HG03521 (cell line): ENCODE data around the gene DUOXA2.
"Not testable (repeated sequence)": the region's sequence is repeated elsewhere in the genome, so short reads cannot be mapped to it uniquely, and the experiment has no call there.

ENCODE experiments used
- ATAC-seq: cut with Tn5 transposase; IDR thresholded peaks from one replicate; pipeline ENCODE4 v1.9.1; 2021; ENCODE audit warnings: mild to moderate bottlenecking, moderate library complexity; ENCODE audit not compliant: unreplicated experiment

The DUOXA2 gene

DNA sequence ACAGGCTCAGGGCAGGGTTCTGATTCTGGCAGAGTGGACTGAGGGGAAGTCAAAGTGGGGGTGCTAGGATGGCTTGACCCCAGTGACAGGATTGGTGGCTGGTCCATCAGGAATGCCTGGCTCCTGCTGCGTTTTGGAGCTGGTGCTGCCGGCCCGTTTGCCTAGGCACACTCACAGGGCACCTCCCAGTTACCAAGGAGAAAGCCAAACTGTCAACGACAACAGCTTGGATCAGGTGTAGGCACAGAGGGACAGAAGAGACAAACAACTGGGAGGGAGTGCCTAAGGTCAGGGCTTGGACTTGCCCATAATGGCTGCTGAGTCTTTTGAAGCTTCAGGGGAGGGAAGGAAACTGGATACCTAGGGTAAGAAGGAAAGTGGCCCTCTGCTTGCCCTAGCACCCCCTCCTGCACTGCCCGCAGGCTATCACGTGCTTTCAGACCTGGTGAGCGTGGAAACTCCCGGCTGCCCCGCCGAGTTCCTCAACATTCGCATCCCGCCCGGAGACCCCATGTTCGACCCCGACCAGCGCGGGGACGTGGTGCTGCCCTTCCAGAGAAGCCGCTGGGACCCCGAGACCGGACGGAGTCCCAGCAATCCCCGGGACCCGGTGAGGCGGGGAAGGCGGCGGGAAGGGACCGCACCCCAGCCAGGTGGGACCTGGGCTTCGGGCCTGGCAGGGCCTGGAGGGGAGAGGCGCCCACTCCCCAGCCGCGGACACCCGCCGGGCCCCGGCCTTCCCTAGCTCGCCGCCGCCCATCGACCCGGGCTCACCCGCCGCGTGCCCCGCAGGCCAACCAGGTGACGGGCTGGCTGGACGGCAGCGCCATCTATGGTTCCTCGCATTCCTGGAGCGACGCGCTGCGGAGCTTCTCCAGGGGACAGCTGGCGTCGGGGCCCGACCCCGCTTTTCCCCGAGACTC is 20.8 kb downstream of the DUOXA2 start:
- no peak for ATAC-seq

DNA sequence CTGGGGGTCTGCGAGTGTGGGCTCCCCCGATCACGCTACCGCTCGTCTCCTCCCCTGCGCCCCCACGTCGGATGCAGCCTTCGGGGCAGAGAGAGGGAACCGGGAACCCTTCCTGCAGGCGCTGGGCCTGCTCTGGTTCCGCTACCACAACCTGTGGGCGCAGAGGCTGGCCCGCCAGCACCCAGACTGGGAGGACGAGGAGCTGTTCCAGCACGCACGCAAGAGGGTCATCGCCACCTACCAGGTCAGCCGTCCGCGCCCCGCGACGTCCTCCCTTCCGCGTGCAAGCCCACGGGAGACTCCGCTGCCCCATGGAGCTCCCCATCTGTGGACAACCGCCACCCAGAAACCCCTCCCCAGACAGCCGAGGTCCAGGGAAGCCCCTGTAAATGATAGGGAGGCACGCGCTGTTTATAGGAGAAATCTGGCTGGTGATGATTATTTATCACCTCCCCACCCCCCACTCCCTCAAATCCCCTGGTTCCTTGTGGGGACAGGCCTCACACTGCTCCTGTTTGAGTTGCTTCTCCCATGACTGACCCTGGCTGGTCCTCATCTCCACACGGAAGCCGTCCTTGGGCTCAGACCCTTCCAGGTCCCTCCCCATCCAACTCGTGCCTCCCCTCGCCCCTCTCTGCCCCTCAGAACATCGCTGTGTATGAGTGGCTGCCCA is 21.7 kb downstream of the DUOXA2 start:
- ATAC-seq = not testable (repeated sequence)

DNA sequence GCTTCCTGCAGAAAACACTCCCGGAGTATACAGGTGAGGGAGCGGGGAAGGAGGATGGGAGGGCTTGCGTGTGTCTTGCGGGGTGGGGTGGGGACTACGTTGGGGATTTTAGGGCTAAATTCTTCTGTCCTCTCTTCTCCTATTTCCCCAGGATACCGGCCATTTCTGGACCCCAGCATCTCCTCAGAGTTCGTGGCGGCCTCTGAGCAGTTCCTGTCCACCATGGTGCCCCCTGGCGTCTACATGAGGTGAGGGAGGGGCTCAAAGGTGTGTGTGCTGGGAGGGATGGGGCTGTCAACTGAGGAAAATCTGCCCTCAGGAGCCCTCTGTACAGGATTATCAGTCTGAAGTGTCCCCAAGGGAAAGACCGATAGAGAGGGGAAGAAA is 22.2 kb downstream of the DUOXA2 start:
- no peak for ATAC-seq

DNA sequence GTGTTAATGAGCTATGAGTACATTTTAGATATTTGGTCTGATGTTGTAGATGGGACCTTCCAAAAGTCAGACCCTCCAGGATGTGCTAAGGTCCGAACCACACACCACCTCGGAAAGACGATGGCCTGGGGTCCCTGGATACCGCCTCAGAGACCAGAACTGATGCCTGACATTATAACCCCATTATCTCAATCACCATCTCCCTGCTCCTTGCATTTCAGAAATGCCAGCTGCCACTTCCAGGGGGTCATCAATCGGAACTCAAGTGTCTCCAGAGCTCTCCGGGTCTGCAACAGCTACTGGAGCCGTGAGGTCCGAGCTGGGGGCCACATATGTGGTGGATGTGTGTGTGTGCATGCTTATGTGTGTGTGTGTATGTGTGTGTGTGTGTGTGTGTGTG is 23.6 kb downstream of the DUOXA2 start:
- ATAC-seq = no peak

DNA sequence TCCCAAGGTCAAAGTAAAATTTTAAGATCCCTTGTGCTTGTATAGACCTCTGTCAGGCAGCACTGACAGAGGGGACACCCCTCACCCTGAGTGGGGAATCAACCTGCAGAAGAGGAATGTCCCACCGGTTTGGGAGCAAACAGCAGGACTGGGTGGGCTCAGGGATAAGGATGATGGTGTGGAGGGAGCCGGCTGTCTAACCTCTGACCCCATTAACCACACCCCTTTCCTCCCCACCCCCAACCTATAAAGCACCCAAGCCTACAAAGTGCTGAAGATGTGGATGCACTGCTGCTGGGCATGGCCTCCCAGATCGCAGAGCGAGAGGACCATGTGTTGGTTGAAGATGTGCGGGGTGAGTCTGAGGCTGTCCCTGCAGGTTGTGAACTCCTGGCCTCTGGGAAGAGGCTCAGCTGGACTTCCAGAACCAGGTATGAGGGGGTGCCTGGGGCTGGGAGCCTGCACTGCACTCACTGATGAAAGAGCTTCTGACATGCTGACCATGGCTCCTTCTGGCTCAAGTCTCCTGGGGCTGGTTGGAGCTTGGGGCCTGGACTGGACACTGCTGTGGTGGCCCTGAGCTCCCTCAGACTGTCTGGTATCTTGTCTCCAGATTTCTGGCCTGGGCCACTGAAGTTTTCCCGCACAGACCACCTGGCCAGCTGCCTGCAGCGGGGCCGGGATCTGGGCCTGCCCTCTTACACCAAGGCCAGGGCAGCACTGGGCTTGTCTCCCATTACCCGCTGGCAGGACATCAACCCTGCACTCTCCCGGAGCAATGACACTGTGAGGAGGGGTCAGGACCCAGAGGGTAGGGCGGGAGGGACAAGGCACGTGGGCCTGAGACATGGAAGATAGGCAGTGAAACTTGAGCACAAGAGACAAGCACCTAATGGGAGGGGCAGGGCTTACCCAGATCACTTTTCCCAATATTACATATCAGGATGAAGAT is 25.0 kb downstream of the DUOXA2 start:
- ATAC-seq = no peak

DNA sequence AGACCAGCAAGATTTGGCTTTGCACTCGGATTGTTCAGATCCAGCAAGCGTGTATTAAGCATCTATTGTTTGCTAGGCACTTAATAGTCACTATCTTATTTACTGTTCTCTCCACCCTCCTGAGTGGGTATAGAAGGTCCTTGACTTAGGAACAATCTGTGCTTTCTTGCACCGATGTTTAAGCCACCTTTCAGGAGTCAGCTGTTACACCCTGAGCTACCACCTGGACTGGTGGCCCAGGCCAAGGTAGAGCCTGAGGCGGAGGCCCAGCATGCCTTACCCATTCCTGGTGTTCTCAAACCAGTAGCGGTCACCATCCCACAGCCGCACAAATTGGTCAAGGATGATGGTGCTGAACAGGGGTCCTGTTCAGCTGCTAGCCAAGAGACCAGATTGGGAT is 25.6 kb downstream of the DUOXA2 start:
- ATAC-seq = no peak

DNA sequence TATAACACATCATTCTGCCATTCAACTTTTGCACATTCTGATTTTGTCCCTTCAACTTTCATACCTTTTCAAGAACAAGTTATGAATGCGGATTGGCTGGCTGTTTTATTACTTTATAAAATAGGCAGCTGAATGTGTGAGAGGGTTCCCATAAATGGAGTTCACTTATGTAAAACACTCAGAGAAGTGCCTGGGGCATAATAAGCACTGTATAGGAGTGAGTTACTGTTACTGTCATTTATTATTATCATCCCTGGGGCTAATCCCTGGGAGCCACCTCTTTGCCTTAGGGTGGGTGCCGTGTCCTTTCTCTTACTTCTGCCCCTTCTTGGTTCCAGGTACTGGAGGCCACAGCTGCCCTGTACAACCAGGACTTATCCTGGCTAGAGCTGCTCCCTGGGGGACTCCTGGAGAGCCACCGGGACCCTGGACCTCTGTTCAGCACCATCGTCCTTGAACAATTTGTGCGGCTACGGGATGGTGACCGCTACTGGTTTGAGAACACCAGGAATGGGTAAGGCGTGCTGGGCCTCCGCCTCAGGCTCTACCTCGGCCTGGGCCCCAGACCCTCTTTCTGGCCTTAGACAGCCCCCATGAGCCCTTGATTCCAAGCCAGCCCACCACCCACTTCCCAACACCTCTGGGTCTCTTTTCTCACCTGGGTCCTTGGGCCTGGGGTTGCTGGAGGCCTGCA is 26.6 kb downstream of the DUOXA2 start:
- no peak for ATAC-seq

DNA sequence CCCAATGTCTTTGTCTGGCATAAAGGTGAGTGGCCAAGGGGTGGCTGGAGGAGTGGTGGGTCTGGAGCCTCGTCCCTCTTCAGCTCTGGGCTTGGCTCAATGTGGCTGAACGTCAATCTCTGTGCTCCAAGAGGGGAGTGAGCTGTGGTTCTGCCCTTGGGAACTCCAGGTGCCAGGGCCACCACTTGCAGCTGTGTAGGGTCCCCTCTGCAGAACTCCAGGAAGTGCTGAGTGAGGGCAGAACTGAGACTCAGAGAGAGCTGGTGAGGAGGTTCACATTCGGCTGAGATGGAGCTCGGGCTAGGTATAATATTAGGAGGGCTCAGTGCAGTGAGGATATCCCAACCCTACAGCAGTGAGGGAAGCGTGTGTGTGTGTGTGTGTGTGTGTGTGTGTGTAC is 27.3 kb downstream of the DUOXA2 start:
- no peak for ATAC-seq

DNA sequence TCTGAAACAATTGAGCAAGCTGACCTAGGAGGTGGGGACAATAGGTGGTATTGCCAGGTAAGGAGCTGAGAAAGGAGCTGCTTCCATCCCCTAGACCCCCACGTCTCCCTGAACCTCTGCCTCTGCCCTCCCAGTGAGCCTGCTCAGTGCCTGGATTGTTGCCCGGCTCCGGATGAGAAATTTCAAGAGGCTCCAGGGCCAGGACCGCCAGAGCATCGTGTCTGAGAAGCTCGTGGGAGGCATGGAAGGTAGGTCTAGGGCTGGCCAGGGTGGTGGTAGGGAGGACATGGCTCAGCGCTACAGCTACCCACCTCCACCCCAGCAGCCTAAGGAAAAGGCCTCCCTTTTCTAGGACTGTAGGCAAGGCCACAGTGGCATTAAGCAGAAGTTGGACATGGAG is 28.9 kb downstream of the DUOXA2 start:
- ATAC-seq = no peak

DNA sequence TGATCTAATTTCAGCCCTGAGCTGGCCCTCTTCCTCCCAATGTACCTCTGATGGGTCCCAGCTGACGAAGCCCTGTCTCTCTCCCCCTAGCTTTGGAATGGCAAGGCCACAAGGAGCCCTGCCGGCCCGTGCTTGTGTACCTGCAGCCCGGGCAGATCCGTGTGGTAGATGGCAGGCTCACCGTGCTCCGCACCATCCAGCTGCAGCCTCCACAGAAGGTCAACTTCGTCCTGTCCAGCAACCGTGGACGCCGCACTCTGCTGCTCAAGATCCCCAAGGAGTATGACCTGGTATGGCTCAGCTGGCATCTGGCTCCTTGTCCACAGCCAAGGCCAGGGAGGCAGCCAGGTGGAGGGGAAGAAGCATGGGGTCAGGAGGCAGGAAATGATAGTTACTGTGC is 29.8 kb downstream of the DUOXA2 start:
- ATAC-seq = no peak

DNA sequence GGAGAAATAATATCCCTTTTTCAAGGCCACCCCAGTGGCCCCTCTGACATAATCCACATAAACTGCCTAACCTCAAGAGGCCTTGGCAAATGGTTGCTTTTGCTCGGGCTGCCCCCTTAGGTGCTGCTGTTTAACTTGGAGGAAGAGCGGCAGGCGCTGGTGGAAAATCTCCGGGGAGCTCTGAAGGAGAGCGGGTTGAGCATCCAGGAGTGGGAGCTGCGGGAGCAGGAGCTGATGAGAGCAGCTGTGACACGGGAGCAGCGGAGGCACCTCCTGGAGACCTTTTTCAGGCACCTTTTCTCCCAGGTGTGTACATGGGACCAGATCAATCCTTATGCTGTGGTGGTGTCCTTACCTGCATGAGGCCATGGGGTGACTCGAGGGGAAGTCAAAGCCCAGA is 30.6 kb downstream of the DUOXA2 start:
- ATAC-seq = no peak

DNA sequence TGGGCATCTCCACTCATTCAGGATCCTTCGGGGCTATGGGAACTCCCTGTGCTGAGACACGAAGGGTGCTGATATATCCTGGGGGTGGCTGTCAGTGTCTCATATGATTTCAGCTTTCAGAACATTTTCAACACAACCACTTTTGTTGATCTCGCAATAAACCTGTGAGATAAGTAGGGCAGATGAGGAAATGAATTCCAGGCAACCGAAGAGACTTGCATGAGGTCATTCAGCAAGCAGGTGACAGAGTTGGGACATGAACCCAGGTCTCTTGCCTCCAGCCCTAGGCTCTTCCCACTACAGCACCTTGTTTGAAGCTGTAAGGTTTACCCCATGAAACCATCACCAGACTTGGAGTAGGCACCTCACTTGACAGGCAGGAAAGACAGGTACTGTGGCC is 32.3 kb downstream of the DUOXA2 start:
- no peak for ATAC-seq

DNA sequence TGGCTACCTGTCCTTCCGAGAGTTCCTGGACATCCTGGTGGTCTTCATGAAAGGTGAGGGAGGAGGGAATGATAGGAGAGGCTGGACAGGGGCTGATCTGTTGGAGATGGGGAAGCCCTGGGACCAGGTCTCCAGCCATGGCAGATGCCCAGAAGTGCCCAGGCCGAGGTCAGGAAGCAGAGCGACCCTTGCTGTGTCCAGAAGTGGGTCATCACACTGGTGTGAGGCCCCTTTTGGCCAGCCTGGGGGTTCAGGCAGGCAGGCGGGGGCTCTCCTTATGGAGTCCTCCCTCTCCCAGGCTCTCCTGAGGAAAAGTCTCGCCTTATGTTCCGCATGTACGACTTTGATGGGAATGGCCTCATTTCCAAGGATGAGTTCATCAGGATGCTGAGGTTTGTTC is 33.5 kb downstream of the DUOXA2 start:
- no peak for ATAC-seq

DNA sequence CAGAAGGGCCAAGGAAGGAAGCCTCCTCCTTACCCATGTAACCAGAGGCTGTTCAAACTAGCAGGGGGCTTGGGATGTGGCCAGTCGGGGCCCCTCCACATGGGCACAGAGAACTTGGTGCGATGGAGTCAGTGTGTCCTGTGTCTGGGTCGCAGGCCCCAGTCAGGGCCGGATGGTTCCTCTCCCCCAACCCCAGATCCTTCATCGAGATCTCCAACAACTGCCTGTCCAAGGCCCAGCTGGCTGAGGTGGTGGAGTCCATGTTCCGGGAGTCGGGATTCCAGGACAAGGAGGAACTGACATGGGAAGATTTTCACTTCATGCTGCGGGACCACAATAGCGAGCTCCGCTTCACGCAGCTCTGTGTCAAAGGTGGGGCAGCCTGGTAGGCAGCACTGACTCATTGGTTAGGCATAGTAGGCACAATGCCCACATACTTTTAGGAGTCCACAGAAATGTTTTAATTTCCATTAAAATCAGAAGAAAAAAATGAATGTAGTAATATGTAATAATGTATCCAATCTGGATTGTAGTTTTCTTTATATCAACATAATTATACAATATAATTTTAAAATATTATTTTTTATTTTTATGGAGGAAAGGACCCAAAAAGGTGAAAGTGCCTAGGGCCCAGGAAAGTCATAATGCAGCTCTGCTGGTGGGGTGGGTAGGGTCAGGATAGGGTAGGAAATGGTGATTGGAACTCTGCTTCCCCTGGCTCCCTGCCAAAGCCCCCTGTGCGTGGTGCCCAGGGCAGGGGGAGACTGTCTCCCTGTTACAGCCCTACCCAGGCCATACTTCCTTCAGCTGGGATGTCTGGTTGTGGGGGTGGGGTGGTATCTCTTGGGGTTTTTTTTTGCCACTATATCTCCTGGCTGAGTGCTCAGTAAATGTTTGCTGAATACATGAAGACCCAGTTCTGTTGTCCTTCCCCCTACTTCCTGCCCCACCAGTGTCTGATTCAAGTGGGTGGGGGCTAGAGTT is 34.2 kb downstream of the DUOXA2 start:
- no peak for ATAC-seq

DNA sequence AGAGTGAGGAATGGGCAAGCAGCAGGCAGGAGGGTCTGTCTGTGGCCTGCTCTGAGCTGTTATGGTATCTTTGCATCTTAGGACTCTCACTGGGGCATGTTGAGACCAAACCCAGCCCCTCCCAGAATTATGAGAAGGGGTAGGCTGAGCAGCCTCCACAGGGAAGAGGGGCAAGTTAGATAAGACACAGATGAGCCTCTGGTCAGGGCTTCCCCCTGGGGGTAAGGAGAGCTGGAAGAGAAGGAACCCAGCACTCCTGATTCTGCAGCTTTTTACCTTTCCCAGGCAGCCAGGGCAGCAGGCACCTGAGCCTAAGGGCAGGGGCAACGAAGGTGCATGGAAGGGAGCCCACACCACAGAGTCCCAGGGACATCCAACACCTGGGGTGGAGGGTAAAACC is 34.9 kb downstream of the DUOXA2 start:
- ATAC-seq = no peak

DNA sequence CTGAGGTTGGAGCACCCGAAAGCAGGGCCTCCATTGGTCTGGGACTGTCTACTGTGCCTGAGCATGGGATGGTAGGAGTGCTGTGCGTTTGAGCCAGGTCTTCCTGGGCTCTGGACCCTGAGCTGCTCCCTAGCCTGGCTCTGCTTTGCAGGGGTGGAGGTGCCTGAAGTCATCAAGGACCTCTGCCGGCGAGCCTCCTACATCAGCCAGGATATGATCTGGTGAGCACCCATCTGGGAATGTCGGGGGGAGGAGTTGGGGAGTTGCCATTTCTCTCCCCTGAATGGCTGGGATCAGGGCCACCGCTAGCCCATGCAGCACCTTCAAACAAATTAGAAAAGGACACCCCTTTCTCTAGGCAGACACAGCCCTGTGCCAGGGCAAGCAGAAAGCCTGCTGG is 36.4 kb downstream of the DUOXA2 start:
- ATAC-seq = no peak

DNA sequence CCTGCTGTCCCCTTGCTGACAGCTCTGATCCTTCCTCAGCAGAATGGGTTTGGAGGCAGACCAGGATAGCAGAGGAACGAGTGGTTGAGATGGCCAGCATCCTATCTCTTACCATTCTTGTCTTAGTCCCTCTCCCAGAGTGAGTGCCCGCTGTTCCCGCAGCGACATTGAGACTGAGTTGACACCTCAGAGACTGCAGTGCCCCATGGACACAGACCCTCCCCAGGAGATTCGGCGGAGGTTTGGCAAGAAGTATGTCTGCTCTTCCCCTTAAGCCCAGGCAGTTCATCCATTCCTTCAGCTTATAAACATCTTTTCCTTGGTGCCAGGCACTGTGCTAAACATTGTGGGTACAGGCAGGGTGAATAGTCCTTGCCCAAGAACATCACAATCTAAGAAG is 36.9 kb downstream of the DUOXA2 start:
- no peak for ATAC-seq

DNA sequence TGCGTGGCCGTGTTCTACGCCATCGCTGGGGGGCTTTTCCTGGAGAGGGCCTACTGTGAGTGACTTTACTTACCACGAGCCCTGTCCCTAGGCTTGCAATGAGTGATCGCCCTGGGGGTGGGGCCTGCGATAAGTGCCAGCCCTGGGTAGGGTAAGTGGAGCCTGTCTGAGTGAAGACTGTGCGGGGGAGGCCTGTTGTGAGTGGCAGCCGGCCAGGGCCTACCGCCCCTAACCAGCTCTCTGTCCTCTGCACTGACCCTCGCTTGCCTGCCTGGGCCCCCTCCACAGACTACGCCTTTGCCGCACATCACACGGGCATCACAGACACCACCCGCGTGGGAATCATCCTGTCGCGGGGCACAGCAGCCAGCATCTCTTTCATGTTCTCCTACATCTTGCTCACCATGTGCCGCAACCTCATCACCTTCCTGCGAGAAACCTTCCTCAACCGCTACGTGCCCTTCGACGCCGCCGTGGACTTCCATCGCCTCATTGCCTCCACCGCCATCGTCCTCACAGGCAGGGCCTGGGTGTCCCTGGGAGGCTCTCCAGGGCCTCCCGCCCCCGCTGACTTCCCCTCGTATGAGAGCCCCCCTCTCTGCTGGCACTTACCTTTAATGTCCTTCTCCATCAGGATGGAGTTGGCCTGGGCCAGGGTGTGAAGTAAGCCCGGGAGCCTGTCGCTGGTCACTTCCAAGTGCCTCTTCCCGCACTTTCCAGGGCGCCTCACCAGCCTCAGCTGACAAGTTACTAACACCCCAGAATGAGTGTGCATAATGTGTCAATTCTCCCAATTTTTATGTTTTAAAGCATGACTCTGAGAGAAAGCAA is 38.1 kb downstream of the DUOXA2 start:
- no peak for ATAC-seq

DNA sequence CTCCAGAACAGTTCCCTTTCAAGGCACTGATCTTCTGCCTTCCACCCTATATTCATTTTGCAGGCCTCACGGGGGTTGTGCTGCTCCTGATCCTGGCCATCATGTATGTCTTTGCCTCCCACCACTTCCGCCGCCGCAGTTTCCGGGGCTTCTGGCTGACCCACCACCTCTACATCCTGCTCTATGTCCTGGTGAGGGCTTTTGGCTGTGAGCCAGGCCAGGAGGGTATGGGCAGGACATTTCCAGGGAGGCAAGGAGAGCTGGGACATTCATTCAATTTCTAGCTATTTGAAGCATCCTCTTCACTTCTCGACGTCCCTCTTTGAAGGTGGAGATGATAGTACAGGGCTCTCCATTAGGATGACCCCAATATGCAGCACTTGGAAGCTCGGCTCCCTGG is 41.6 kb downstream of the DUOXA2 start:
- ATAC-seq = no peak
